Measurements from ENCODE around the gene RCAN3.

The RCAN3 gene

DNA sequence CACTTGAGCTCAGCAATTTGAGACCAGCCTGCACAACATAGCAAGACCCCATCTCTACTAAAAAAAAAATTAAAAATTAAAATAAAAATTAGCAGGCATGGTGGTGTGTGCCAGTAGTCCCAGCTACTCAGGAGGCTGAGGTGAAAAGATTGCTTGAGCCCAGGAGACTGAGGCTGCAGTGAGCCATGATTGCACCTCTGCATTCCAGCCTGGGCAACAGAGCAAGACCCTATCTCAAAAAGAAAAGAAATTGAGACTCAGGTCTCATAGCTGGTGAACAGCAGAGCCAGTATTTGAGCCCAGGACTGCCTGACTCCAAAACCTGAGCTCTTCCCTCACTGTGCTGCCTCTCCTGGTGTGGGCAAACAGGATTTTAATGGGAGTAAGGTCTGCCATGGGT is 28.4 kb upstream of the RCAN3 start:
- no peak for DNase-seq (ENCODE audit: low read depth)
- TF ChIP-seq, protein P1, sequence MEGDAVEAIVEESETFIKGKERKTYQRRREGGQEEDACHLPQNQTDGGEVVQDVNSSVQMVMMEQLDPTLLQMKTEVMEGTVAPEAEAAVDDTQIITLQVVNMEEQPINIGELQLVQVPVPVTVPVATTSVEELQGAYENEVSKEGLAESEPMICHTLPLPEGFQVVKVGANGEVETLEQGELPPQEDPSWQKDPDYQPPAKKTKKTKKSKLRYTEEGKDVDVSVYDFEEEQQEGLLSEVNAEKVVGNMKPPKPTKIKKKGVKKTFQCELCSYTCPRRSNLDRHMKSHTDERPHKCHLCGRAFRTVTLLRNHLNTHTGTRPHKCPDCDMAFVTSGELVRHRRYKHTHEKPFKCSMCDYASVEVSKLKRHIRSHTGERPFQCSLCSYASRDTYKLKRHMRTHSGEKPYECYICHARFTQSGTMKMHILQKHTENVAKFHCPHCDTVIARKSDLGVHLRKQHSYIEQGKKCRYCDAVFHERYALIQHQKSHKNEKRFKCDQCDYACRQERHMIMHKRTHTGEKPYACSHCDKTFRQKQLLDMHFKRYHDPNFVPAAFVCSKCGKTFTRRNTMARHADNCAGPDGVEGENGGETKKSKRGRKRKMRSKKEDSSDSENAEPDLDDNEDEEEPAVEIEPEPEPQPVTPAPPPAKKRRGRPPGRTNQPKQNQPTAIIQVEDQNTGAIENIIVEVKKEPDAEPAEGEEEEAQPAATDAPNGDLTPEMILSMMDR (IDR thresholded peaks at IDR 0.05; ENCODE audit: low read depth, low read length, missing control alignments): no peak
- no peak overlapping the region for H3K4me3 ChIP-seq (ENCODE audit: low read depth, low read length)

DNA sequence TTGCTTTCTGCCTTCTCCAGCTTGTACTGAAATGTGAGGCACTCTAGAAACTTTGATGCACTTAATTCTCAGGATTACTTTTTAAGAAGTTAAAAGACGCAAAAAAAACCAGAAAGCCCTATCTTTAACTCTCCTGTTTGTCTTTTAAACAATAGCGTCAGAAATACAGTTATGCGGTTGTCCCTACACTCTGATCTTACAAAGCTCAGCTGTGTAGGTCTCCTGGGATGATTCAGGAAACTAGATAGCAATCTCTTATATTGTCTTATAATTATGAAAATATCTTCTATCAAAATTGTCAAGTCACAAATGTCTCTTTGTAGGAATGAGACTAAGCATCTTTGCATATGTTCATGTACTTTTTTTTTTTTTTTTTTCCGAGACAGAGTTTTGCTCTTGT is 26.9 kb upstream of the RCAN3 start:
- no peak for DNase-seq (ENCODE audit: low read depth)
- TF ChIP-seq, protein P1 (IDR thresholded peaks at IDR 0.05; ENCODE audit: low read depth, low read length, missing control alignments): no peak
- no peak overlapping the region for H3K4me3 ChIP-seq (ENCODE audit: low read depth, low read length)

DNA sequence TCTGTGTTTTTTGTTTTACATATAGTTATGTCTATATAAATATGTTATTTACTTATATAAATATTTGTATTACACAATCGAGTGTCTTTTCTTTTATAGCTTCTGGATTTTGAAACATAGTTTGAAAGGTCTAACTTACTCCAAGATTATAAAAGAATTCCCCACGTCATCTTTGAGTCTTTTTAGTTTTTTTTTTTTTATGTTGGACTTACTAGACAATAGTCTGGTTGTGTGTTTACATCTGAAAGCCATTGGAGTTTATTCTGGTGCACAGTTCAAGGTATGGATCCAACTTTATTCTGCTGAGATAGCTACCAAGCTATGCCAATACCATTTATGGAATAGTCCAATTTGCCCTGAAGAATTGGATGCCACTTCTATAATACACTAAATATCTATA is 26.1 kb upstream of the RCAN3 start:
- no peak for DNase-seq (ENCODE audit: low read depth)

DNA sequence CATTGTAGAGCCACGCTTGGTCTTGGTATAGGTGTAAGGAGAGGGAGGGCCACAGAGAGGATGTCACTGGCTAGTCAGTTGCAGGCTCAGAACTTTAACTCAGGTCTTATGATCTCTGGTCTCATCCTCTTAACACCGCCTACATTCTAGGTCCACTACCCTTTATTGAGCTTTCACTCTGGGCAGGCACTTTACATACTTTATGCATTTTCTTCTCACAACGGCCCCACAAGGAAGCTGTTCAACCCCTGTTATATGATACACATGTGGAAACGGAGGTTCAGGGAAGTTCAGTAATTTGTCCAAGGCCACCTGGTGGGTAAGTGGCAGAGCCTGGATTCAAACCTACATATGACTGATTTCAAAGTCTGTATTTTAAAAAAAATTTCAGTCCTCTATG is 25.3 kb upstream of the RCAN3 start:
- no peak for DNase-seq (ENCODE audit: low read depth)
- TF ChIP-seq, protein P1 (IDR thresholded peaks at IDR 0.05; ENCODE audit: low read depth, low read length, missing control alignments): no peak
- no peak overlapping the region for H3K4me3 ChIP-seq (ENCODE audit: low read depth, low read length)

More for the DNA sequence above, 26.1 kb upstream of the RCAN3 start:
- H3K4me3 ChIP-seq (ENCODE audit: low read depth, low read length): no peak overlapping the region
- TF ChIP-seq, protein P1 (IDR thresholded peaks at IDR 0.05; ENCODE audit: low read depth, low read length, missing control alignments): no peak

DNA sequence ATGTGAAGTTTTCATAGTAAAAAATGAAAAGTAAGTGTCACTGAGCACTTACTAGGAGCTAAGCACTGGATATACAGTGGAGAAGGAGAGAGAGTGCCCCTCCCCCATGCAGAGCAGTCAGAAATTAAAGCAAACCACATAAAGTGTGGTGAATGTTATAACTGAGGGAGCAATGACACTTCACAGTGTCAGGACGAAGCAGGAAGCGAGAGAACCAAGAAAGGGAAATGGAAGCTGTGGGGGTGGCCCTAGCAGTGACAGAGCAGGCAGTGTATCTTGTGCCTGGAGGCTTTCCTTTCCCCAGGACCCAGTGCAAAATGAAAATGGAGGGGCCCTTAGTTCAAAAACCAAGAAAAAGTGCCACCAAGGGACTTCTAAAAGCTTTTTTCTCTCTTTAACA is 21.5 kb upstream of the RCAN3 start:
- H3K4me3 ChIP-seq (ENCODE audit: low read depth, low read length): no peak overlapping the region
- TF ChIP-seq, protein P1 (IDR thresholded peaks at IDR 0.05; ENCODE audit: low read depth, low read length, missing control alignments): no peak
- DNase-seq (ENCODE audit: low read depth): peak; percentile 41

DNA sequence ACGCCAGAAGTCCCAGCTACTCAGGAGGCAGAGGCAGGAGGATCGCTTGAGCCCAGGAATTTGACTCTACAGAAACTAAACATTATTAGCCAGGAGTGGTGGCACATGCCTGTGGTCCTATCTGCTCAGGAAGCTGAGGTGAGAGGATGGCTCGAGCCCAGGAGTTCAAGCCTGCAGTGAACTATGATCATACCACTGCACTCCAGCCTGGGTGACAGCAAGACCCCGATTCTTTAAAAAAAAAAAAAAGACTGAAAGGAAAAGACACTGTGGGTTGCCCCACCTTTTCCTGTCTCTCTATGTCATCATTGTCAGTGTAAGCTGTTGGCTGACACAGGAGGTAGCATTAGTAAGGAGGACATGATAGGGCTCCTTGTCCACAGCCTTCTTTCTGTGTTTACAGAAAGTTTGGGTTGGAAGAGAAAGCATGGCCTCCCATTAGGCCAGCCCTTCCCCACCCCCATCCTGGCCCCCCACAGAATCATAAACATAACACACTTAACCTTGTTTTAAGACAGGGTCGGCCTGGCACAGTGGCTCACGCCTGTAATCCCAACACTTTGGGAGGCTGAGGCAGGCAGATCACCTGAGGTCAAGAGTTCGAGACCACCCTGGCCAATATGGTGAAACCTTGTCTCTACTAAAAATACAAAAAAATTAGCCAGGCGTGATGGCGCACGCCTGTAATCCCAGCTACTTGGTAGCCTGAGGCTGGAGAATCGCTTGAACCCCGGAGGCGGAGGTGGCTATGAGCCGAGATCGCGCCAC is 20.6 kb upstream of the RCAN3 start:
- DNase-seq (ENCODE audit: low read depth): no peak
- no peak overlapping the region for H3K4me3 ChIP-seq (ENCODE audit: low read depth, low read length)
- TF ChIP-seq, protein P1 (IDR thresholded peaks at IDR 0.05; ENCODE audit: low read depth, low read length, missing control alignments): no peak

DNA sequence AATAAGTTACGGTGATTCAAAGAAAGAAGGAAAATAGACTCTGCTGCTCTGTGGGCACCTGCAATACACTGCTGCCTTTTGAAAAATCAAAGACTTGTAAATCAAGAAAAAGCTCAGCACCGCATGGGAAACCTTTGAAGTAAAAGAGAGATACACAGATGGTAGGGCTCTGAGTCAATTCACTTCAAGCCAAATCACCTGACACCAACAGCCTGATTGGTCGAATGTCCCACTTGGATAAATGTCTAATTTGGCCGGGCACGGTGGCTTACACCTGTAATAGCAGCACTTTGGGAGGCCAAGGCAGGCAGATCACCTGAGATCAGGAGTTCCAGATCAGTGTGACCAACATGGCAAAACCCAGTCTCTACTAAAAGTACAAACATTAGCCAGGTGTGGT is 19.2 kb upstream of the RCAN3 start:
- no peak overlapping the region for H3K4me3 ChIP-seq (ENCODE audit: low read depth, low read length)
- no peak for DNase-seq (ENCODE audit: low read depth)
- TF ChIP-seq, protein P1 (IDR thresholded peaks at IDR 0.05; ENCODE audit: low read depth, low read length, missing control alignments): no peak

All from GM12864 (cell line).